K562 (cell line): ENCODE measurements around the gene DLX6. TPM values are rescaled to one million over a fixed set of nuclear protein-coding genes. Genes with fewer than 3 reads are reported as not detected.

ENCODE experiments used
- ATAC-seq: fragments of 200-7000 bp; cut with Tn5 transposase; 3 replicates; pipeline ENCODE4 v1.9.1; 2020; ENCODE audit warnings: moderate library complexity
- BruUV-seq: library from RNA; stranded (reverse); fragments of 400-500 nt; replicated peaks from 2 replicates; lab custom pipeline; 2021; lab: Mats Ljungman, UMichigan
- CTCF ChIA-PET: fragments of 300-600 bp; formaldehyde crosslinking; extraction: SDS; loops from one replicate; lab custom pipeline; 2021; ENCODE audit warnings: low intra/inter-chr PET ratio; lab: Yijun Ruan, JAX
- POLR2A ChIA-PET: fragments of 300-600, 350-650 bp; sonication (Branson Sonifier 250); formaldehyde crosslinking; extraction: SDS; loops from one replicate; lab custom pipeline; 2021; ENCODE audit warnings: antibody characterized with exemption, inconsistent platforms; lab: Yijun Ruan, JAX
- DNase-seq, 4 experiments: peaks; one replicate each; pipeline versions ENCODE4 v3.0.0 to v3.0.0-alpha.2; 2011 to 2018; ENCODE audit warnings: low spot score in 3 of 4, mixed read lengths in 3 of 4; ENCODE audit errors: extremely low read depth in 1 of 4
- FAIRE-seq: peaks from 2 replicates; lab custom pipeline; 2011; peaks lifted over from hg19 to GRCh38; lab: Jason Lieb, UNC
- H2AFZ ChIP-seq: 2 replicates; pipeline ENCODE4 v1.6.0; 2011; ENCODE audit warnings: low read depth, low read length, control low read depth, inconsistent platforms
- H3K27ac ChIP-seq: fragments of 200-600 bp; 3 replicates; pipeline ENCODE4 v1.8.0; 2011; ENCODE audit warnings: low read depth, mild to moderate bottlenecking, control low read depth, inconsistent platforms, low read length, moderate library complexity, mixed read lengths; ENCODE audit errors: extremely low read depth
- H3K27me3 ChIP-seq, 2 experiments: fragments of 300-600 bp in 1 of 2; 2 replicates in 1 of 2; 3 replicates in 1 of 2; pipeline versions ENCODE4 v1.6.0 to v1.8.0; 2011; ENCODE audit warnings: inconsistent platforms in 2 of 2, low read length in 2 of 2, mild to moderate bottlenecking in 1 of 2, mixed read lengths in 1 of 2, moderate library complexity in 1 of 2; ENCODE audit not compliant: control insufficient read depth in 2 of 2, insufficient read depth in 2 of 2
- H3K36me3 ChIP-seq: fragments of 300-600 bp; 3 replicates; pipeline ENCODE4 v1.8.0; 2011; ENCODE audit warnings: mild to moderate bottlenecking, low read length, inconsistent platforms; ENCODE audit not compliant: control insufficient read depth, insufficient read depth
- H3K4me1 ChIP-seq, 2 experiments: fragments of 200-600 bp in 1 of 2; replicated peaks in 1 of 2; 2 replicates in 1 of 2; 3 replicates in 1 of 2; pipeline versions ENCODE4 v1.5.1 to v1.8.0; 2011; ENCODE audit warnings: inconsistent platforms in 2 of 2, low read length in 2 of 2, mild to moderate bottlenecking in 1 of 2, mixed read lengths in 1 of 2, moderate library complexity in 1 of 2; ENCODE audit not compliant: control insufficient read depth in 2 of 2, insufficient read depth in 2 of 2
- H3K4me2 ChIP-seq: 2 replicates; pipeline ENCODE4 v1.6.1; 2011; ENCODE audit warnings: low read length, control low read depth, inconsistent platforms, mixed read lengths; ENCODE audit not compliant: insufficient read depth
- H3K4me3 ChIP-seq: fragments of 200-600 bp; sonication (generic), shearing (Covaris generic); 2 replicates; pipeline ENCODE4 v1.5.1; 2016; ENCODE audit warnings: control low read depth, inconsistent platforms
- H3K79me2 ChIP-seq: fragments of 200-600 bp; 3 replicates; pipeline ENCODE4 v1.8.0; 2011; ENCODE audit warnings: low read length, inconsistent platforms; ENCODE audit not compliant: control insufficient read depth, insufficient read depth
- H3K9ac ChIP-seq, 2 experiments: 2 replicates each; pipeline versions ENCODE4 v1.6.0 to v1.6.1; 2011; ENCODE audit warnings: low read depth in 2 of 2, low read length in 2 of 2, control low read depth in 1 of 2, inconsistent platforms in 1 of 2, mild to moderate bottlenecking in 1 of 2, mixed read lengths in 1 of 2; ENCODE audit not compliant: insufficient read depth in 1 of 2
- H3K9me1 ChIP-seq: one replicate; pipeline ENCODE4 v1.6.0; 2011; ENCODE audit warnings: inconsistent platforms, mild to moderate bottlenecking, low read length, moderate library complexity; ENCODE audit not compliant: control insufficient read depth, insufficient read depth
- H3K9me3 ChIP-seq: replicated peaks from 2 replicates; pipeline ENCODE4 v1.5.1; 2011; ENCODE audit warnings: low read depth, low read length, inconsistent platforms; ENCODE audit not compliant: control insufficient read depth, insufficient read depth
- H4K20me1 ChIP-seq: replicated peaks from 2 replicates; pipeline ENCODE4 v1.6.1; 2011; ENCODE audit warnings: low read length, inconsistent platforms, mixed read lengths; ENCODE audit not compliant: control insufficient read depth, insufficient read depth
- EWSR1 ChIP-seq: fragments of 450-650 bp; IDR thresholded peaks from 2 replicates; pipeline ENCODE4 v1.6.1; 2018; ENCODE audit warnings: borderline replicate concordance, mild to moderate bottlenecking, low read depth, moderate library complexity; ENCODE audit not compliant: partially characterized antibody
- GTF2A2 ChIP-seq: IDR thresholded peaks from 2 replicates; pipeline ENCODE4 v1.6.1; 2016; ENCODE audit warnings: mild to moderate bottlenecking, missing genetic modification characterization, missing compliant biosample characterization
- KAT7 ChIP-seq: sonication (generic); formaldehyde crosslinking; IDR thresholded peaks from 2 replicates; pipeline ENCODE4 v1.8.0; 2022; ENCODE audit warnings: missing genetic modification reagents, mild to moderate bottlenecking, borderline replicate concordance
- KHSRP ChIP-seq: fragments of 450-650 bp; IDR thresholded peaks from 2 replicates; pipeline ENCODE4 v1.6.1; 2017
- MAZ ChIP-seq, 2 experiments: fragments of 450-650 bp in 1 of 2; sonication (generic) in 1 of 2; formaldehyde crosslinking; IDR thresholded peaks in 1 of 2; conservative IDR thresholded peaks in 1 of 2; 2 replicates each; pipeline versions ENCODE4 v1.4.0 to v1.5.0; 2020; ENCODE audit warnings: mild to moderate bottlenecking in 1 of 2, missing genetic modification reagents in 1 of 2
- XRCC4 ChIP-seq: IDR thresholded peaks from one replicate; pipeline ENCODE4 v1.6.1; 2011; ENCODE audit not compliant: insufficient read depth, insufficient read length; ENCODE audit errors: extremely low read depth
- ZNF232 ChIP-seq: sonication (generic); formaldehyde crosslinking; IDR thresholded peaks from 2 replicates; pipeline ENCODE4 v1.8.0; 2022; ENCODE audit warnings: mild to moderate bottlenecking, missing genetic modification reagents
- ZNF561 ChIP-seq: fragments of 450-650 bp; formaldehyde crosslinking; conservative IDR thresholded peaks from 2 replicates; pipeline ENCODE4 v1.4.0; 2020; ENCODE audit warnings: mild to moderate bottlenecking, moderate library complexity
- WGBS: fragments of 100-300 bp; shearing (Covaris generic); methylation state at CpG from one replicate; pipeline ENCODE4 v1.1.6; 2016; ENCODE audit warnings: low coverage, mixed read lengths; ENCODE audit not compliant: insufficient coverage; ENCODE audit errors: missing lambda C conversion rate; 5-methylcytosine and 5-hydroxymethylcytosine counted together
- in situ Hi-C: fragments of 300-500 bp; cut with MboI; formaldehyde crosslinking; loops from 4 replicates; pipeline ENCODE4 v1.15.0; 2018; ENCODE audit warnings: inconsistent platforms, mixed read lengths
- intact Hi-C: fragments of 100-400 bp; cut with micrococcal nuclease; formaldehyde crosslinking; loops from 2 replicates; pipeline ENCODE4 v1.14.2; 2022
- polyA plus RNA-seq, 8 experiments: library from polyadenylated mRNA; depleted of rRNA in 4 of 8; stranded (reverse) in 5 of 8; unstranded in 3 of 8; fragments of >200 nt; fragmentation: Nextera tagmentation in 2 of 8; fragmentation: Illumina TruSeq in 1 of 8; extraction: Ambion mirVana in 2 of 8; extraction: Trizol in 1 of 8; gene quantifications; 2 replicates each; pipeline versions ENCODE4 v1.2.1 to v1.2.3, GENCODE V29; 2011 to 2014; ENCODE audit warnings: inconsistent platforms in 1 of 8, missing spikeins in 1 of 8
- total RNA-seq, 7 experiments: library from RNA; depleted of rRNA in 6 of 7; stranded (reverse); fragments of >200 nt in 6 of 7; fragmentation: Illumina TruSeq in 2 of 7; extraction: Trizol in 2 of 7; gene quantifications; 2 replicates each; pipeline versions ENCODE4 v1.2.1 to v1.2.3, GENCODE V29; 2011 to 2021; ENCODE audit warnings: low replicate concordance in 1 of 7
- TF ChIP-seq, protein P1 (sequence below): sonication (generic); formaldehyde crosslinking; IDR thresholded peaks from 2 replicates; pipeline ENCODE4 v1.8.1; 2022; ENCODE audit warnings: missing genetic modification reagents
- TF ChIP-seq, protein P2 (sequence below): IDR thresholded peaks from 2 replicates; pipeline ENCODE4 v1.6.1; 2014; ENCODE audit warnings: antibody characterized with exemption
- TF ChIP-seq, protein P3 (sequence below): fragments of 450-650 bp; IDR thresholded peaks from 2 replicates; pipeline ENCODE4 v1.6.1; 2018; ENCODE audit not compliant: partially characterized antibody
- TF ChIP-seq, protein P4 (sequence below): fragments of 450-650 bp; formaldehyde crosslinking; IDR thresholded peaks from 2 replicates; pipeline ENCODE4 v1.4.0; 2020; ENCODE audit warnings: mild to moderate bottlenecking, moderate library complexity

The DLX6 gene
- total and polyA plus RNA-seq, 9 of the 15 experiments (the other 6 are each of a cell fraction or from before 2014, with no cell fraction given) = not detected

DNA sequence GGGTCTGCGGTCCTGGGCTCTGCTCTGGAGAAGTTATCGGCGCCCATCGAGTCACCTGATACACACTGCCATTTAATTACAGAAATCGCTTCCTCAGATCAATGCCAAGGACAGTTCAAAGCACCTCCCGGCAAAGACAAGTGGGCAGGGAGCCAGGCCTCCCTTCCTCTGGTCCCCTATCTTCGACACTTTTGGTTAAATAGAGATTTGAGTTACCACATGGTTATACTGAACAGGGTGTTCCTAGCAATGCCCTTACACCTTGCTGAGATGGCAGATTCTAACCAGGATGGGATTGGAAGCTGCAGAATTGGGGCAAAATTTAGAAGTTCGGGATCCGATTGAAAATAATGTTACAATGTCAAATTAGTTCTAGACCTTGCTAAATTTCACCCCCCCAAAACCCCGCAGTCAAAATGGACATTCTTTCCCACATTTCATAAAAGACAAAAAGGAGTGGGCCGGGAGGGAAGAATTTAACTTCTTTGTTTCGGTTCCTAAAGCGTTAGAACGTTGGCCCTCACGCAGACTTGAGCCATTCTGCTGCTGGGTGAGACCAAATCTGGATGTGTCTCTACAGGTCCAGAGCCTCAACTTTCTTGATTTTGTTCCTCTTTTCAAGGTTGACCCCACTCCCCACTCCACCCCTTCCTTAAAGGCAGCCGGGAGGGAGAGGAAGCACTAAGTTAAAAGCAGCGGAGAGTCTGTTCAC is 21.5 kb downstream of the DLX6 start:
- H4K20me1 ChIP-seq = 0 out of 2 replicates have a peak, but pooled peaks cover 5% of the 10 kb centered on the region
- ChIA-PET CTCF (interaction anchor here (0.9 to 2.3 kb wide), 4 partner anchors 611 to 1110 kb away, joined by 3 to 21 read pairs (median 10); no protein-coding TSS in a partner anchor), POLR2A (interaction anchor here (0.6 to 0.8 kb wide), 3 partner anchors 9 to 1127 kb away, joined by 3 to 5 read pairs (median 3); no protein-coding TSS in a partner anchor)
- TF ChIP-seq GTF2A2 (no peak), ZNF232 (no peak), KHSRP (no peak), KAT7 (CRISPR knock-in tag) (no peak), ZNF561 (no peak), MAZ (CRISPR knock-in tag; conservative IDR thresholded peaks at IDR 0.05 in 1 of 2, IDR thresholded peaks at IDR 0.05 in 1 of 2) (no peak), EWSR1 (no peak), XRCC4 (no peak)
- TF ChIP-seq, protein P1, sequence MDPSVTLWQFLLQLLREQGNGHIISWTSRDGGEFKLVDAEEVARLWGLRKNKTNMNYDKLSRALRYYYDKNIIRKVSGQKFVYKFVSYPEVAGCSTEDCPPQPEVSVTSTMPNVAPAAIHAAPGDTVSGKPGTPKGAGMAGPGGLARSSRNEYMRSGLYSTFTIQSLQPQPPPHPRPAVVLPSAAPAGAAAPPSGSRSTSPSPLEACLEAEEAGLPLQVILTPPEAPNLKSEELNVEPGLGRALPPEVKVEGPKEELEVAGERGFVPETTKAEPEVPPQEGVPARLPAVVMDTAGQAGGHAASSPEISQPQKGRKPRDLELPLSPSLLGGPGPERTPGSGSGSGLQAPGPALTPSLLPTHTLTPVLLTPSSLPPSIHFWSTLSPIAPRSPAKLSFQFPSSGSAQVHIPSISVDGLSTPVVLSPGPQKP (CRISPR knock-in tag) = no peak
- TF ChIP-seq, protein P2, sequence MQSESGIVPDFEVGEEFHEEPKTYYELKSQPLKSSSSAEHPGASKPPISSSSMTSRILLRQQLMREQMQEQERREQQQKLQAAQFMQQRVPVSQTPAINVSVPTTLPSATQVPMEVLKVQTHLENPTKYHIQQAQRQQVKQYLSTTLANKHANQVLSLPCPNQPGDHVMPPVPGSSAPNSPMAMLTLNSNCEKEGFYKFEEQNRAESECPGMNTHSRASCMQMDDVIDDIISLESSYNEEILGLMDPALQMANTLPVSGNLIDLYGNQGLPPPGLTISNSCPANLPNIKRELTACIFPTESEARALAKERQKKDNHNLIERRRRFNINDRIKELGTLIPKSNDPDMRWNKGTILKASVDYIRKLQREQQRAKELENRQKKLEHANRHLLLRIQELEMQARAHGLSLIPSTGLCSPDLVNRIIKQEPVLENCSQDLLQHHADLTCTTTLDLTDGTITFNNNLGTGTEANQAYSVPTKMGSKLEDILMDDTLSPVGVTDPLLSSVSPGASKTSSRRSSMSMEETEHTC = no peak
- TF ChIP-seq, protein P3, sequence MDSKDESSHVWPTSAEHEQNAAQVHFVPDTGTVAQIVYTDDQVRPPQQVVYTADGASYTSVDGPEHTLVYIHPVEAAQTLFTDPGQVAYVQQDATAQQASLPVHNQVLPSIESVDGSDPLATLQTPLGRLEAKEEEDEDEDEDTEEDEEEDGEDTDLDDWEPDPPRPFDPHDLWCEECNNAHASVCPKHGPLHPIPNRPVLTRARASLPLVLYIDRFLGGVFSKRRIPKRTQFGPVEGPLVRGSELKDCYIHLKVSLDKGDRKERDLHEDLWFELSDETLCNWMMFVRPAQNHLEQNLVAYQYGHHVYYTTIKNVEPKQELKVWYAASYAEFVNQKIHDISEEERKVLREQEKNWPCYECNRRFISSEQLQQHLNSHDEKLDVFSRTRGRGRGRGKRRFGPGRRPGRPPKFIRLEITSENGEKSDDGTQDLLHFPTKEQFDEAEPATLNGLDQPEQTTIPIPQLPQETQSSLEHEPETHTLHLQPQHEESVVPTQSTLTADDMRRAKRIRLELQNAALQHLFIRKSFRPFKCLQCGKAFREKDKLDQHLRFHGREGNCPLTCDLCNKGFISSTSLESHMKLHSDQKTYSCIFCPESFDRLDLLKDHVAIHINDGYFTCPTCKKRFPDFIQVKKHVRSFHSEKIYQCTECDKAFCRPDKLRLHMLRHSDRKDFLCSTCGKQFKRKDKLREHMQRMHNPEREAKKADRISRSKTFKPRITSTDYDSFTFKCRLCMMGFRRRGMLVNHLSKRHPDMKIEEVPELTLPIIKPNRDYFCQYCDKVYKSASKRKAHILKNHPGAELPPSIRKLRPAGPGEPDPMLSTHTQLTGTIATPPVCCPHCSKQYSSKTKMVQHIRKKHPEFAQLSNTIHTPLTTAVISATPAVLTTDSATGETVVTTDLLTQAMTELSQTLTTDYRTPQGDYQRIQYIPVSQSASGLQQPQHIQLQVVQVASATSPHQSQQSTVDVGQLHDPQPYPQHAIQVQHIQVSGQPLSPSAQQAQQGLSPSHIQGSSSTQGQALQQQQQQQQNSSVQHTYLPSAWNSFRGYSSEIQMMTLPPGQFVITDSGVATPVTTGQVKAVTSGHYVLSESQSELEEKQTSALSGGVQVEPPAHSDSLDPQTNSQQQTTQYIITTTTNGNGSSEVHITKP = no peak
- TF ChIP-seq, protein P4, sequence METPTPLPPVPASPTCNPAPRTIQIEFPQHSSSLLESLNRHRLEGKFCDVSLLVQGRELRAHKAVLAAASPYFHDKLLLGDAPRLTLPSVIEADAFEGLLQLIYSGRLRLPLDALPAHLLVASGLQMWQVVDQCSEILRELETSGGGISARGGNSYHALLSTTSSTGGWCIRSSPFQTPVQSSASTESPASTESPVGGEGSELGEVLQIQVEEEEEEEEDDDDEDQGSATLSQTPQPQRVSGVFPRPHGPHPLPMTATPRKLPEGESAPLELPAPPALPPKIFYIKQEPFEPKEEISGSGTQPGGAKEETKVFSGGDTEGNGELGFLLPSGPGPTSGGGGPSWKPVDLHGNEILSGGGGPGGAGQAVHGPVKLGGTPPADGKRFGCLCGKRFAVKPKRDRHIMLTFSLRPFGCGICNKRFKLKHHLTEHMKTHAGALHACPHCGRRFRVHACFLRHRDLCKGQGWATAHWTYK (CRISPR knock-in tag) = no peak
- H3K4me2 ChIP-seq = no peak overlapping the region
- no TSS peak for BruUV-seq
- 6% methylated on average over 17 of the region's 17 CpGs for WGBS
- peaks cover 55 to 58% of the 10 kb centered on the region in 2 experiments for H3K27me3 ChIP-seq
- H3K9ac ChIP-seq = no peak overlapping the region; a peak in 1 of 4 replicates
- no peaks in the 10 kb centered on the region for H3K9me1 ChIP-seq
- no peak overlapping the region for H2AFZ ChIP-seq
- no peak overlapping the region for H3K27ac ChIP-seq
- H3K4me1 ChIP-seq = peaks cover 0 to 9% of the 10 kb centered on the region in 2 experiments; a peak in 1 of 5 replicates
- H3K4me3 ChIP-seq = no peak overlapping the region
- FAIRE-seq = peak; percentile 29
- in situ Hi-C loops = loop anchor here (5.0 to 10.0 kb wide), 2 partner anchors 945 to 1112 kb away; no protein-coding TSS in a partner anchor
- no peak; the same call in 2 of the 3 replicates for ATAC-seq
- no peaks in the 10 kb centered on the region for H3K36me3 ChIP-seq
- H3K9me3 ChIP-seq = no peaks in the 10 kb centered on the region
- intact Hi-C loops = loop anchor here (1.0 to 5.0 kb wide), 4 partner anchors 612 to 1305 kb away; no protein-coding TSS in a partner anchor
- no peak for DNase-seq
- H3K79me2 ChIP-seq = no peaks in the 10 kb centered on the region
